Memory B cell (primary cell): ENCODE data around the gene SELPLG.
A peak's percentile ranks its signal among the peaks of the same experiment; 100 is the strongest.

Experiments
- ATAC-seq: fragments of 150-1000 bp; cut with Tn5 transposase; 2 replicates; pipeline ENCODE4 v1.10.0; 2021; ENCODE audit warnings: low read depth, mild to moderate bottlenecking, moderate library complexity
- DNase-seq, 2 donors: peaks; one replicate each; pipeline ENCODE4 v3.0.0; 2022; ENCODE audit warnings: low spot score in 2 of 2
- H3K27ac Mint-ChIP-seq: one replicate; pipeline ENCODE4 v1.8.0; 2022; ENCODE audit warnings: mild to moderate bottlenecking, moderate library complexity, mixed read lengths
- H3K27me3 Mint-ChIP-seq: one replicate; pipeline ENCODE4 v1.8.0; 2022; ENCODE audit warnings: mixed read lengths
- H3K36me3 Mint-ChIP-seq: one replicate; pipeline ENCODE4 v1.8.0; 2022; ENCODE audit warnings: mild to moderate bottlenecking, mixed read lengths
- H3K4me1 Mint-ChIP-seq: one replicate; pipeline ENCODE4 v1.8.0; 2022; ENCODE audit warnings: mixed read lengths
- H3K4me3 Mint-ChIP-seq: one replicate; pipeline ENCODE4 v1.8.0; 2022; ENCODE audit warnings: mild to moderate bottlenecking, moderate library complexity, mixed read lengths
- H3K9me3 Mint-ChIP-seq: one replicate; pipeline ENCODE4 v1.8.0; 2022; ENCODE audit warnings: mixed read lengths

SELPLG gene, protein sequence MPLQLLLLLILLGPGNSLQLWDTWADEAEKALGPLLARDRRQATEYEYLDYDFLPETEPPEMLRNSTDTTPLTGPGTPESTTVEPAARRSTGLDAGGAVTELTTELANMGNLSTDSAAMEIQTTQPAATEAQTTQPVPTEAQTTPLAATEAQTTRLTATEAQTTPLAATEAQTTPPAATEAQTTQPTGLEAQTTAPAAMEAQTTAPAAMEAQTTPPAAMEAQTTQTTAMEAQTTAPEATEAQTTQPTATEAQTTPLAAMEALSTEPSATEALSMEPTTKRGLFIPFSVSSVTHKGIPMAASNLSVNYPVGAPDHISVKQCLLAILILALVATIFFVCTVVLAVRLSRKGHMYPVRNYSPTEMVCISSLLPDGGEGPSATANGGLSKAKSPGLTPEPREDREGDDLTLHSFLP

DNA sequence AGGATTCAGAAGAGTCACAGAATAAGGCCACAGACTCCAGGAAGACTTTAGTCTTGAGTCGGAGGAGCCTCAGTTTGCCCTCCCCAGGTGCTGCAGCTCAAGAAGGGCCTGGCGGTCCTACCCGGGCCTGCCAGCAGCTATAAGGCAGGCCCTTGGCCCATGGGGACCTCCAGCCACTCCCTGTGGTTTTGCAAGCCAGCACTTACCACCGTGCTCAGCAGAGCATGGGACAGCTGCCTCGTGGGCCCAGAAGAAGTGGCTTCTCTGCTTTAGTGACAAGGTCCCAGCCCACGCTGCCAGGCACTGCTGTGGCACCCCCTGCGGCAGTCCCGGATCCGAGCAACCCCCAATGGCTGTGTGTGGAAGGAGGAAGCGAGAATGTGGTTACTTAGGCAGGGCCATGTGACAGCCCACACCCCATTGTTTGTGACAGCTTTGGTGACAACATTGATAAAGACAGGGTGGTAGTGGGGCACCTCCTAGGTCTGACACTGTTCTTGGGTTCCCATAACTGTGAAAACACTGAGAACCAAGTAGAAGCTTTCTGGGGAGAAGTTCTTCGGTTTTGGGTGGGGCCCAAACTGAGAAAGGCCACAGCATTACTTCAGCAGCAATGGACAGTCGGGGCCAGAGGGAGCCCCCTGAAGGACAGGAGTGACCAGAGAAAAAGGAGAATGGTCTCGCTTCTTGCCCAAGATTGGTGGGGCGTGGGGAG lies at the start of gene SELPLG:
Gene SELPLG, minus strand, starts transcription at position 361 of the 715 bp plus-strand sequence. CDS start 9,587 bp downstream, outside the sequence.
- ATAC-seq (peak; percentile 75), DNase-seq (peak; percentile 78 to 93)
- H3K27me3 Mint-ChIP-seq = no peaks in the 10 kb centered on the region
- H3K4me1 Mint-ChIP-seq = peaks cover 49% of the 10 kb centered on the region
- H3K4me3 Mint-ChIP-seq = peak within 1 kb of the TSS; percentile 90
- peak within 1 kb of the TSS; percentile 99 for H3K27ac Mint-ChIP-seq
- peaks cover 4% of the 10 kb centered on the region for H3K36me3 Mint-ChIP-seq
- H3K9me3 Mint-ChIP-seq = no peaks in the 10 kb centered on the region

DNA sequence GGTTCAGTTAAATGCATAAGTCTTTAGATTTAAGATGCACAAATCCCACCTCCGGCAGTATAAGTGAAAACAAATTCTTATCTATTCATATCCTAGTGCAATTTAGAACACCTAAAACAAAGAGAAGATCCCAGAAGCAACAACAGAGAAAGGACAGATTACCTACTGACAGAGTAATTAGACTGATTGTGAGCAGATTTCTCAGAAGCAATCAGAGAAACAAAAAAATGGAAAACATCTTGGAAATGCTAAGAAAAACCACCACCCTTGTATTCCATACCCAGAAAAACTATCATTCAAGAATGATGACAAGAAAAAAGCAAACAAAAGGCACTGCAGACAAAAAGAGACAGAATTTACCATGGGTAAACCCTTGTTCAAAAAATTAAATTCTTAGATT lies 47.6 kb upstream of the SELPLG start:
- Mint-ChIP-seq H3K27me3 (no peaks in the 10 kb centered on the region), H3K27ac (no peak overlapping the region), H3K36me3 (peaks cover 9% of the 10 kb centered on the region), H3K4me3 (no peak overlapping the region), H3K4me1 (peaks cover 26% of the 10 kb centered on the region), H3K9me3 (no peaks in the 10 kb centered on the region)
- DNase-seq (no peak), ATAC-seq (no peak)

DNA sequence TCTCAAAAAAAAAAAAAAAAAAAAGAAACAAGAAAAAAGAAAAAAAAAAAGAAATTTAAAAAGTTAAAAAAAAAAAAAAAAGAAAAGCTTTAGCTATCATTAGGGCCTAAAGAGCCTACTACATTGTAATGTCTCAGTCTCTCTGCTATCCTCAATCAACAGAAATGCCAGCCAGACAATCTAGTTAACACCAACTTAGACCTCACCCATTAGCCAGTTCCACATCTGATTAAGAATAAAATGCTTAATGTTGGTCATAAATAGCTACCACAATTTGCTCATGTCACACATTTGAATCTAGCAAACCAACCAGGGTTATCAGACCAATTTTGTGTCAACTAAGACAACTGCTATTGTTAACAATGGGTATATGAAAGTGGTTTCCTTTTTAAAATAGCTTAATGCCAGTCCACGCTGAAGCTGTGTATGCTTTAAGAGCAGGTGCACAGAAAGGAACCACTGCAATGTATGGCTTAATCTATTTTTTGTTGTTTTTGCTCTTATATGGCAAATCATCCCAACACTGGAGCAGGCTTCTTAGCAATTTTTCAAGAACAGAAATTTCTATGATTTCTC lies 45.5 kb upstream of the SELPLG start:
- ATAC-seq (no peak), DNase-seq (no peak)
- peaks cover 22% of the 10 kb centered on the region for H3K36me3 Mint-ChIP-seq
- H3K4me3 Mint-ChIP-seq = no peak overlapping the region
- no peaks in the 10 kb centered on the region for H3K9me3 Mint-ChIP-seq
- H3K27ac Mint-ChIP-seq = no peak overlapping the region
- no peaks in the 10 kb centered on the region for H3K27me3 Mint-ChIP-seq
- peaks cover 18% of the 10 kb centered on the region for H3K4me1 Mint-ChIP-seq

DNA sequence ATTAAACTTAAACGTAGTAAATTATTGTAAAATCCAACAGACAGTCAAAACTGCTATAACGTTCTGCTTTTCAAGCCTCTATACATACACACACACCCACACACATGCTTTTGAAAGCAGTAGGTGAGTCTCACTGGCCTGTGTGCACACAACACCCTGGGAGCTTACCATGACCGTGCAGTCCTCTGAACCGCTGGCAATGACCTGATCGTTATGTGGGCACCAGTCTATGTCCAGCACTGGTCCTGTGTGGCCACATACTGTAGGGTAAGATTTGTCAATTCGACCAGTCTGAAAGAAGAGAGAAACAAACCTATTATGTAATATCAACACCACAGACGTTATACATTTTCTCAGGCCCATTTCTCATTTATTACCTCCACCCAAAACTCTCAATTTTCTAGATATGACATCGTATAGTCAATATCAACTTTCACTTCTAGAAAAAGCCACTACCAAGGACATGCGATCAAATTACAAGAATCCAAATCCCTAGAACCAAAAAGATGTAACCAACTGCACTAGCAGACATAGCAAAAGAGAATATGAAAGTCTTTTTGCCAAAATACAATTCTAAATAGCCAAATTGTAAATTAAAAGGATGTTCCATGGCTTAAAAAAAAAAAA lies 44.5 kb upstream of the SELPLG start:
- peaks cover 24% of the 10 kb centered on the region for H3K36me3 Mint-ChIP-seq
- H3K4me3 Mint-ChIP-seq = no peak overlapping the region
- no peak for DNase-seq
- no peaks in the 10 kb centered on the region for H3K27me3 Mint-ChIP-seq
- H3K4me1 Mint-ChIP-seq = peaks cover 12% of the 10 kb centered on the region
- no peak overlapping the region for H3K27ac Mint-ChIP-seq
- H3K9me3 Mint-ChIP-seq = no peaks in the 10 kb centered on the region
- ATAC-seq = no peak

DNA sequence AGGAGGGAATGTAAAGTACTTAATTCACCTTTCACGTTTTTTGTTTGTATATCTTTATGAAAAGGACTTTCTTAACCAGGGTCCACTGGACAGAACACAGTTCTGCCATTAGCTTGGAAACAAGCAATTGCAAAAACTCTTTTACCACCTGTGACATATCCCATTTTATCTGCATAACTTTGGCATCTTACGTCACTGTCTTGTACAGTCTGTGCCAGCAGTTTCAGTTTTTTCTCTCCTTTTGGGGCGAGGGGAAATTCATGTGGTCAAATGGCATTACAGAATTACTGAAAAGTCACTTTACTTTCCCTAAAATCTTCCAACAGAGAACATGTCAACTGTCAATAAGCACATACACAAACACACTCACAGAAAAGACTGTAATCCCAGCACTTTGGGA lies 43.7 kb upstream of the SELPLG start:
- ATAC-seq (no peak), DNase-seq (no peak)
- no peak overlapping the region for H3K27ac Mint-ChIP-seq
- no peak overlapping the region for H3K4me3 Mint-ChIP-seq
- peaks cover 12% of the 10 kb centered on the region for H3K4me1 Mint-ChIP-seq
- no peaks in the 10 kb centered on the region for H3K27me3 Mint-ChIP-seq
- H3K36me3 Mint-ChIP-seq = peaks cover 26% of the 10 kb centered on the region
- no peaks in the 10 kb centered on the region for H3K9me3 Mint-ChIP-seq

DNA sequence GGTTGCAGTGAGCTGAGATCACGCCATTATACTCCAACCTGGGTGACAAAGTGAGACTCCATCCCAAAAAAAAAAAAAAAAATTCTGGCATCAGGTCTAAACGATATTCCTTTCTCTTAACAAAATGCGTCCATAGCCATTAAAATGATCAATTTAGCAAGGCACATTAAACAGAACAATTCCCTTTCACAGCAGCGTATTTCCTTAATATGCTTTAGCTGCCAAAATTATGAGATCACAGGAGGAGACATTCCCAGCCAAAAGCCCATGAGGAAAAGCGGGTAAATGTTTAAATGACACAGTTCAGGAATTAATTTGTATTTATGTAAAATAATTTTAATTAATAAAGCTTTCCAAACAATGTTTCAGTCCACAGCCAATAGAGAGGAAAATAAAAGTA lies 43.0 kb upstream of the SELPLG start:
- DNase-seq (no peak), ATAC-seq (no peak)
- H3K4me3 Mint-ChIP-seq = no peak overlapping the region
- H3K4me1 Mint-ChIP-seq = peaks cover 12% of the 10 kb centered on the region
- no peaks in the 10 kb centered on the region for H3K9me3 Mint-ChIP-seq
- no peak overlapping the region for H3K27ac Mint-ChIP-seq
- peaks cover 28% of the 10 kb centered on the region for H3K36me3 Mint-ChIP-seq
- no peaks in the 10 kb centered on the region for H3K27me3 Mint-ChIP-seq

DNA sequence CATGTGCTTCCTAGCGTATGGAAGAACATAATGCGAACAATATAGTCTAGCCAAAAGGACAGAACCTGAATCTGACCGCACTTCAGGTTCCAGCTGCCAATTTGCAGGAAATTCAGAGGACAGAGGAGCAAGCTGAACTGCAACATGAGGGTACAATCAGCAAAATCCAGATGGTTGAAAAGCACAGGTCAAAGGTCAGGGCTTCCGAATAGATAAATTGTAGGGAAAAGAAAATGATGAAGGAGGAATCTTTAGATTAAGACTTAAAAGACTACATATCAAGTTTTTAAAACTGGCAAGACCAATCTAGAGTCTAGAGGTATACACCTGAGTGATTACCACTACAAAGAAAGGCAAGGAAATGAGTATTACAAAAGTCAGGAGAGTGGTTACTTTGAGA lies 42.1 kb upstream of the SELPLG start:
- no peak for ATAC-seq
- Mint-ChIP-seq H3K9me3 (no peaks in the 10 kb centered on the region), H3K27me3 (no peaks in the 10 kb centered on the region), H3K4me1 (peaks cover 5% of the 10 kb centered on the region), H3K36me3 (peaks cover 29% of the 10 kb centered on the region), H3K4me3 (no peak overlapping the region), H3K27ac (no peak overlapping the region)
- no peak for DNase-seq

DNA sequence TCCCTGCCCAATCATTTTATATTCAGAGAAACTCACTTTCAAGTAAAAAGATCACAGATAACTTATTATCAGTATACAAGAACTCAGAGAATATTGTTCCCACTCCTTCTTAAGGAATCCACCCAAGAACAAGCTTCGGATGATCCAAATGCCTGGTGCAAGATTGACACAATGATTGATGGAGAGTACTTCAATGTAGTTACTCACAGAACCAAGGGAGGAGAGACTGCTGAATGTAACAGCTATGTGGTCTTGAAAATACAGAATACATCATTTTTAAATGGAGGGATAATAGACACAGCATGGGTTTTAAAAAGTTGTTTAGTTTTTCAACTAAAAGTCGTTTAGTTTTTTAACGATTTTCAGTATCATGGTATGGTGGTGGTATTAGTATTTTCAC lies 38.4 kb upstream of the SELPLG start:
- Mint-ChIP-seq H3K4me3 (no peak overlapping the region), H3K27me3 (no peaks in the 10 kb centered on the region), H3K27ac (peak overlapping the region; percentile 29), H3K4me1 (peaks cover 6% of the 10 kb centered on the region), H3K36me3 (peaks cover 23% of the 10 kb centered on the region), H3K9me3 (no peaks in the 10 kb centered on the region)
- ATAC-seq = no peak
- DNase-seq = no peak

DNA sequence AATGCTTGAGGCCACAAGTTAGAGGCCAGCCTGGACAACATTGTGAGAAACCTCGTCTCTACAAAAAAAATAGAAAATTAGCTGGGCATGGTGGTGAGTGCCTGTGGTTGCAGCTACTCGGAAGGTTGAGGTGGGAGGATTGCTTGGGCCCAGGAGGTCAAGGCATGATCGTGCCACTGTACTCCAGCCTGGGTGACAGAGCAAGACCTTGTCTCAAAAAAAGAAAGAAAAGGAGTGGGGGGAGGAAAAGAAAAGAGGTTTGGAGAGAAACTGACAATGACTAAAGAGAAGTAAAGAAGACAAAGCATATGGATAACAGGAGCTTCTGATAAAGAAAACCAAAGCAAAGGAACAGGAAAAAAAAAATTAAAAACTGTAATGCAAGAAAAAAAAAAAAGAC lies 37.4 kb upstream of the SELPLG start:
- Mint-ChIP-seq H3K9me3 (no peaks in the 10 kb centered on the region), H3K27ac (peak overlapping the region; percentile 17), H3K4me3 (no peak overlapping the region), H3K27me3 (no peaks in the 10 kb centered on the region), H3K36me3 (peaks cover 21% of the 10 kb centered on the region), H3K4me1 (peaks cover 10% of the 10 kb centered on the region)
- DNase-seq (no peak), ATAC-seq (no peak)

DNA sequence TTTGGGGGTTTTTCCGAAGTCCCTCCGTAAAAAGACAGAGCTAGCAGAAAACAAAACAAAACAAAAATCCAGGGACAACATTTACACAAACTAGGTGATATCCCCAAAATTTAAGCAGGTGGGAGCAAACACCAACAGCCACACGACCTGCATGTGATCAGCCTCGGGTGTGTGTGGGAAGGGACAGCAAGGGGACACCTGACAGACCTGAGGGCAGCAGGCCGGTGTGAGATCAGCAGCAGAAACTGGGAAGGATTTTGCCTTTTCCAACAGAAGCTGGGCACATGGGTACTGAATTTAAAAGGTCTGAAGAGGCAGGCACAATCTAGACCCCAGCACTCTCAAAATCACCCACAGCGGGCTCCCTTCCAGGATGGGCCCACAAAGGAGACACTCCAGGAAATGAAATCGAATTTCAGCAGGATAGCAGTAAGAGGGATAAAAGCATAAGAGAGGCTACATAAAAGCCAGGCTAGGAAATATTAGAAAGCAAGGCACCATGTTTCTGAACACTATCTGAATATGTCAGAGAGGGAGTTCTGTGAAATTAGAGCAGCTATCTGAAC lies 36.5 kb upstream of the SELPLG start:
- Mint-ChIP-seq H3K4me1 (peaks cover 13% of the 10 kb centered on the region), H3K36me3 (peaks cover 15% of the 10 kb centered on the region), H3K4me3 (no peak overlapping the region), H3K27me3 (no peaks in the 10 kb centered on the region), H3K27ac (peak overlapping the region; percentile 36), H3K9me3 (no peaks in the 10 kb centered on the region)
- no peak for DNase-seq
- no peak for ATAC-seq

DNA sequence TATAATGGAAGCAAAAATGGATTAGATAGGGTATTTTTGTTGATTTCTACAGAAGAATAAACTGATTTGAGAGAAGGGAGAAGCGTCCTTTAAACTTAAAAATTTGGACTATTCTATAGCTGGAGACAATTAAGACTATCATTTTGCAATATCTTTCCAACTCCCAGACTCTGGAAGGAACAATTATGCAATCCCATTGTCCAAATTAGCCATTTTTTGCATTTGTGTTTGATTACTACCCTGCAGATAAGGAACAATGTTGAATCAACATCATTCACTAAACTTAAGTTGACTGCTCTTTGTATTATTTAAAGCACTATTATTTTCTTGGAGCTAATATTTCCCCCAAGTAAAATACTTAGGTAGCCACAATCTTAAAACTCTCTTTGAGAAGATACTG lies 34.8 kb upstream of the SELPLG start:
- Mint-ChIP-seq H3K4me3 (no peak overlapping the region), H3K27ac (peak overlapping the region; percentile 53), H3K9me3 (no peaks in the 10 kb centered on the region), H3K4me1 (peaks cover 26% of the 10 kb centered on the region), H3K36me3 (peaks cover 7% of the 10 kb centered on the region), H3K27me3 (no peaks in the 10 kb centered on the region)
- ATAC-seq = no peak
- no peak for DNase-seq

DNA sequence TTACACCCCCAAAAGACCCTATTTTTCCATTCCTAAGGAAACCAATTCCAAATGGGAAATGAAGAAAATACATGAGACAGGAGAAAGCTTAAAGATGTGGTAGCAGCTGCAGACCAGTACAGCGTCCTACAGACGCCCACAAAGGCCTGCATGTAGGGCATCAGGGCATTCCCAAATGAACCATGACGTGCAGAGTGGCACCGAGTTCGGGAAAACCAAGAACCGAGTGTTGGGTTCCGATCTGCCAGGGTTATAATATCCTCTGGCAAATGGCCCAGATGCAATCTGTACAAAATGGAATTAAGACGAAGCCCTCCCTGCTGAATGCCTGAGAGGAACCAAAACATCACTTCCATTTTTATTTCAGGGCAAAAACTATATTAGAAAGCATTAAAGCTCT lies 34.4 kb upstream of the SELPLG start:
- Mint-ChIP-seq H3K27me3 (no peaks in the 10 kb centered on the region), H3K27ac (no peak overlapping the region), H3K4me3 (no peak overlapping the region), H3K36me3 (peaks cover 10% of the 10 kb centered on the region), H3K4me1 (peaks cover 30% of the 10 kb centered on the region), H3K9me3 (no peaks in the 10 kb centered on the region)
- no peak for ATAC-seq
- DNase-seq = no peak

DNA sequence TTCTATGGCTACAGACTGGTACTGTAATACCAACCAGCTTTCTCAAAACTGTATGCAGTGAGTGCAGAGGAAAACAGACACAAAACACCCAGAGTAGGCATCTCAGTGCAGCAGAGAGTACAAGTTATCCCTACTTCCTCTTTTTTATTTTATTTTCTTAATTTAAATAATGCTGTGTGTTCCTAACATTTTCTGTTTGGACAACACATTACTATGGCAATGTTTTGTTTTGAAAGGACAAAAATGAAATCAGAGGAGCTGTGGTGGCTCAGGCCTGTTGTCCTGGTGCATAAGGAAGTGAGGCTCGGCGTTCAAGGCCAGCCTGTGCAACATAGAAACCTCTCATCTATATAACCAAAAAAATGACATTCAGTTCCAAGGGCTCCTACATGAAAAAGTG lies 33.7 kb upstream of the SELPLG start:
- H3K4me3 Mint-ChIP-seq = no peak overlapping the region
- H3K27ac Mint-ChIP-seq = peak overlapping the region; percentile 78
- DNase-seq (no peak), ATAC-seq (peak; percentile 56)
- H3K4me1 Mint-ChIP-seq = peaks cover 32% of the 10 kb centered on the region
- H3K36me3 Mint-ChIP-seq = peaks cover 9% of the 10 kb centered on the region
- no peaks in the 10 kb centered on the region for H3K9me3 Mint-ChIP-seq
- no peaks in the 10 kb centered on the region for H3K27me3 Mint-ChIP-seq

DNA sequence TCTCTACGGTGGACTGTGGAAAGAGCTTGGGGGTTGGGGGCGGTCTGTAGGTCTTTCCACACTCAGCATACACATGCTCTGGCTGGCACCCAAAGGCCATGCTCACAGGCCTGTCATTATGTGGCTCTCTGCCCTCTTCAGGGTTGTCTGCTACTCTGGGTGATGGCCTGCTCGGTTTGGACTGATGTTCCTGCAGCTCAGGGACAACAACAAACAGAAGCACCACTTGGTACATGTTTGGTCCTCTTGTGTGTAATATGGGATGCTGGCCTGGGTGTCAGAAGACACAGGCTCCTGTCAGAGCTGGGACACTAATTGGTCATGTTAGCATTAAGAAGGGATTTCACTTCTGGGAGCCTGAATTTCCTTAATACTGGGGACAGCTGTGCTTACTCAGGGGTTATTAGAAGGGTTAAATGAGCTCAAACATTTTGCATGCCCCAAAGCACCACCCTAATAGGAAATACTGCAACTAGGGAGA lies 32.7 kb upstream of the SELPLG start:
- peak overlapping the region; percentile 4 for H3K27ac Mint-ChIP-seq
- no peak overlapping the region for H3K4me3 Mint-ChIP-seq
- no peak for DNase-seq
- H3K27me3 Mint-ChIP-seq = no peaks in the 10 kb centered on the region
- no peak for ATAC-seq
- no peaks in the 10 kb centered on the region for H3K9me3 Mint-ChIP-seq
- peaks cover 32% of the 10 kb centered on the region for H3K4me1 Mint-ChIP-seq
- peaks cover 12% of the 10 kb centered on the region for H3K36me3 Mint-ChIP-seq
